ENCODE data around the gene PLCG1. TPM values are rescaled to one million over a fixed set of nuclear protein-coding genes. Genes with fewer than 3 reads are reported as not detected.

Gene PLCG1
- total RNA-seq, 1 experiment from 2014 or later = 196 TPM

DNA sequence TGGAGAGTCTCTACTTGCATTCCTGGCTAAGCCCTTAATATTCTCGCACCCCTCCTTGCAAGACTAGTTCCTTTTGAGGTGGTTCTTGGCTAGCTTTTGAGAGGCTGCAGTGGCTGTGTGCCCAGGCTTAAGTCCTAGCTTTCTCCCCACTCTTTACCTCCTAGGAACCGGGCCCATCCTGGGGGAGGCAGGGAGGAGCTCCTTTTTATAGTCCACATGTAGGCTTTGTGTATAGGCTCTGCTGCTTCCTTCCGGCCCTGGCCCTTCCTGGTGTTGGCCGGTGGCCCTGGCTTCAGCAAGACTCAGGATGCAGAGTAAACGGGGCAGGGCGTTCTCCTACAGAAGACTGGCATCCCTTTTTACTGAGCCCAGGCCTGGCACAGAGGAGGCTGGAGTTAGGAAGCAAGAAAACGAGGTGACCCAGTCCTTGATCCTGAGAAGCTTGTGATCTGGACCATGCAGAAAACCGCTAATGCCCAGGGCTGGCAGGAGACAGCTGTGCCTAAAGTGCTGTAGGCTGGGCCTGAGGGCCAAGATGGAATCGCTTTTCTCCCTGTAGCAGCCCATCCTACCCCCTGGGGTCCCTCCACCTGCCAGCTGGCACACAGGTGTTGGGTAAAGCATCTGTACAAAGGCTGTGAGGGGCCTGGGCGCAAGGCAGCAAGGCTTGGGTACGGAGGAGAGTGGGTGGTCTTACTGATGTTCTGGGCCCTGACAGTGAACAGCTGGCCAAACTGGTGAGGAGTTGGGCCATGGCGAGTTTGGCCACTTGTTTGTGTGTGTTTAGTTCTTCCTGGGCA, 8.7 kb downstream of the PLCG1 start:
- Histone ChIP-seq H3K9me3 (replicated peaks) (no peaks in the 10 kb centered on the region), H3K4me1 (peaks cover 15% of the 10 kb centered on the region), H3K27me3 (no peaks in the 10 kb centered on the region), H3K4me3 (no peak overlapping the region), H3K36me3 (peaks cover 28% of the 10 kb centered on the region), H3K27ac (no peak overlapping the region)
- DNase-seq = no peak

- peaks cover 31% of the 10 kb centered on the region for H3K36me3 ChIP-seq
- no peaks in the 10 kb centered on the region for H3K9me3 ChIP-seq (replicated peaks)
- no peaks in the 10 kb centered on the region for H3K27me3 ChIP-seq
- DNase-seq = no peak
- H3K4me1 ChIP-seq = no peaks in the 10 kb centered on the region; the same call in 1 of the 2 replicates
- no peak overlapping the region for H3K4me3 ChIP-seq
- no peak overlapping the region for H3K27ac ChIP-seq
Observed at GRCh38 chr20:41147767-41148191, 10.4 kb downstream of the PLCG1 start.

DNA sequence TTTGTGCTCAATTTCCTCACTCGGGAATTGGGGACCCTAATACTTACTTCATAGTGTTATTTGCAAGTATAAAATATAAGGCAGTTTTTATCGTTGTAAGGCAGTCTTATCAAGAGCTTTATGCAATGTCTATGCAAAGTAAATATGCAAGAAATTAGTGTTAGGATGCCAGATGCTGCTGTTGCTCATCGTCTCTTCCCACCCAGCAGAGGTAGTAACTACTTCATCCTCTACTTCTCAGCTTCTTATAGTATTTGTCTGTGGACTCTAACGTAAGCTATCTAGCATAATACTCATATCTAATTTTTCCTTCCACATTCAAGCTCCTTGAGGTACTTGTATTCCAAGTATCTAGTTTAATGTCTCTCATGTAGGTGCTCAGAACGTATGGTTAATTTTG, 11.6 kb downstream of the PLCG1 start:
- Histone ChIP-seq H3K27ac (no peak overlapping the region), H3K36me3 (peaks cover 30% of the 10 kb centered on the region), H3K4me3 (no peak overlapping the region), H3K9me3 (replicated peaks) (no peaks in the 10 kb centered on the region), H3K27me3 (no peaks in the 10 kb centered on the region), H3K4me1 (no peaks in the 10 kb centered on the region)
- DNase-seq = no peak

GRCh38 chr20:41150664-41151063, 13.3 kb downstream of the PLCG1 start:
- H3K27me3 ChIP-seq = no peaks in the 10 kb centered on the region
- H3K27ac ChIP-seq = no peak overlapping the region
- H3K4me1 ChIP-seq = no peaks in the 10 kb centered on the region
- no peak for DNase-seq
- no peak overlapping the region for H3K4me3 ChIP-seq
- no peaks in the 10 kb centered on the region for H3K9me3 ChIP-seq (replicated peaks)
- peaks cover 18% of the 10 kb centered on the region for H3K36me3 ChIP-seq

GRCh38 chr20:41151134-41151869, 14.0 kb downstream of the PLCG1 start:
- Histone ChIP-seq H3K9me3 (replicated peaks) (no peaks in the 10 kb centered on the region), H3K4me3 (no peak overlapping the region), H3K36me3 (peaks cover 18% of the 10 kb centered on the region), H3K4me1 (no peaks in the 10 kb centered on the region), H3K27me3 (no peaks in the 10 kb centered on the region), H3K27ac (no peak overlapping the region)
- no peak for DNase-seq

DNA sequence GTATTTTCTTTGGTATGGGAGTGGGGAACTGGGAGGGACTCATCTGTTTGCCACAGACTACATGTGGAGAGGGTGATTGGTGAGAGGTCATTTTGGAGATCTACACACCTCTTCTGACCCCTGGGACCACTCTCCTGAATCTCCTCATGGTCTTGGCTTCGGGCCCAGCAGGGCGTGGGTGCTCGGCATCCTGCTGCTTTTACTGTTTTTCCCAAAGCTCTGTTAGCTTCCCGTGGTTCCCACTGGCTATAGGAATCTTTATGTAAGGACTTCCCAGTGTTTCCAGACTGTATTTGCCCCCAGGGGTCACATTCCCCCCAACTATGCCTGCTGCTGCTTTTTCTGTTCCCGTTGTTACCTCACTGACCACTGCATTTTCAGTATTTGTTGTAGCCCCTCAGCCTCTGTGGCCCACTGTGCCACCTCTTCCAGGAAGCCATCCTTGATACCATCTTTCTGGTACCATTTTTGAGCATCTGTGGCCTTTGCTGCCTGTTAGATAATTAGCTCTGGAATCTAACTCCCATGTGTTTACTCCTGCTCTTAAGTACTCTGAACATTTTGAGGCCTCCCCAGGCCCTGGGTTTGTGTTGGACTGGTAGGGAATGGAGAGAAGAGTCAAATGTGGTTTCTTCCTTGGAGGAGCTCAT, 14.9 kb downstream of the PLCG1 start:
- peaks cover 16% of the 10 kb centered on the region for H3K36me3 ChIP-seq
- no peaks in the 10 kb centered on the region for H3K9me3 ChIP-seq (replicated peaks)
- no peak overlapping the region for H3K4me3 ChIP-seq
- no peaks in the 10 kb centered on the region for H3K27me3 ChIP-seq
- H3K27ac ChIP-seq = no peak overlapping the region
- no peak for DNase-seq
- no peaks in the 10 kb centered on the region for H3K4me1 ChIP-seq

DNA sequence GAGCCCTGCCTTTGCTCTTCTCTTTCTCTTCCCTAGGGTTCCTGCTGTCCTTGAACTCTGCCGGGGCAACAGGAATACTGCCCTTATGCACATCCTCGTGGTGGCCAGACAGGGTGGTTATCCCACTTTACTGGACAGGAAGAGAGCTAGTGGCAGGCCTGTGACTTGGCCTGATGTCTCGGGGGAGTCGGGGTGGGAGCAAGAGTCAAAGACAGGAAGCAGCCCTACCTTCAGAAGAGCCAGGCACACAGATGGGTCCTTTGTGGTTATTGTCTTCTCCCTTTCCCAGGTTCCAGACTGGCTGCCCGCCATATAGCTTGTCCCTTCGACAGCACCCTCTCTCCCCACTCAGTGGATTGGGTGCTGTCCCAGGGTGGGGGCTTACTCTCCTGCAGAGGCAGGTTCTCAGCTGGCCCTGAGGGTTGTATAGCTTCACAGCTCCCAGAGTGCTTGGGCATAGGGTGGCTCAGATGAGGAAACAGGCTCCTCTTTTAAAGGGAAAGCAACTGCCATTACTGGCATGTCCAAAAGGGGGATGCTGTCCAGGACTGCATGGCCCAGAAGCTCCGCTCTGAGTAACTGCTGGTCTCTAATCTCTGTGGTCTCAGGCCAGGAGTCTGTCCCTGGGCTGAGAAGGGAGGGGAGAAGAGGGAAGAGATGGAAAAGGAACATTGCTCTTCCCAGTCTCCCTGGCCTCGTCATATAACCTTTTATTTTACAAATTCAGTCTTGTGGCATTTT, 17.3 kb downstream of the PLCG1 start:
- no peak overlapping the region for H3K27ac ChIP-seq
- H3K4me3 ChIP-seq = no peak overlapping the region
- no peaks in the 10 kb centered on the region for H3K4me1 ChIP-seq
- peaks cover 9% of the 10 kb centered on the region for H3K36me3 ChIP-seq
- no peaks in the 10 kb centered on the region for H3K27me3 ChIP-seq
- no peak for DNase-seq
- H3K9me3 ChIP-seq (replicated peaks) = no peaks in the 10 kb centered on the region

DNA sequence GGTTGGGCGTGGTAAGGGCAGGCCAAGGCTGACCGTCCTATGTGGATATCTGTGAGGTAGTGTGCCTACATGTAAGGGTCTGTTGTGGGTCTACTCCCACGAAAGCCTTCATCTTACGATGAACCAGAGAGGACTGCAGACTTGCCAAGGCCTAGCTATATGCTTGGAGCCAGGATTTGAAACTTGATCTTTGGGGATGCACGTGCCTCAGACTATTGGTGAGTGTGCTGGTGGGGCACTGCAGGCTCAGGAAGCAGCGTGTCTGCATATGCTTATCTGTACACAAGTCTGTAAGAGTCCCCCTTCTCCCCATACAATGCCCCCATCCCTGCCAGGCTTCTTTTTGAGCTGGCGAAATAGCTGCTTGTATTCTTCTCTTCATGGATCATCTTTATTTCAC, 17.9 kb downstream of the PLCG1 start:
- no peak overlapping the region for H3K4me3 ChIP-seq
- H3K4me1 ChIP-seq = no peaks in the 10 kb centered on the region
- peaks cover 15% of the 10 kb centered on the region for H3K36me3 ChIP-seq
- no peak for DNase-seq
- H3K27me3 ChIP-seq = no peaks in the 10 kb centered on the region
- H3K9me3 ChIP-seq (replicated peaks) = no peaks in the 10 kb centered on the region
- H3K27ac ChIP-seq = no peak overlapping the region

DNA sequence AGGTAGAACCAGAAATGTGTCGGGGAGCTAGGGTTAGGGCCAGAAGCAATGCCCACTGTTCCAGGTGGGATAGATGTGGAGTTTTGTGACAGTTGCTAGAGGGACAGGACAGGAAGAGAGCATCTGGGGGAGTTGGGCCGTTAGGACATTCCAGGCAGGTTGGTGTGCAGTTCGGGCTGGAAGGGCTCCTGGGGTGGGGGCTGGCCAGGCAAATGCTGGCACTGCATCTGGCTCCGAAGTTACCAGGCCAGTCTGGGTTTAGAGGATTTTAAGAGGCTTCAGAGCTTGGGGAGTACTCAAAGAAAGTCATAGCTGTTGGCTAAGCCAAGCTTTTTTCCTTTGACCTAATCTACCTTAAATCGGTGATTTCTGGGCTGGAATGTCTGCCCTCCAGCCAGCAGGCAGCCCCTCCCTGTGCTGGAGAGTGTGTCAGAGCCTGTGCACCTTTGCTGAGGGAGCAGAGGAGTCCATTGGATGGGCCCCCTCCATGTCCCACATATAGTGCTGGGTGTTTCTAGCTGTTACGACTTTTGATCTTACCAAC, 20.8 kb downstream of the PLCG1 start:
- H3K4me1 ChIP-seq = no peaks in the 10 kb centered on the region

DNA sequence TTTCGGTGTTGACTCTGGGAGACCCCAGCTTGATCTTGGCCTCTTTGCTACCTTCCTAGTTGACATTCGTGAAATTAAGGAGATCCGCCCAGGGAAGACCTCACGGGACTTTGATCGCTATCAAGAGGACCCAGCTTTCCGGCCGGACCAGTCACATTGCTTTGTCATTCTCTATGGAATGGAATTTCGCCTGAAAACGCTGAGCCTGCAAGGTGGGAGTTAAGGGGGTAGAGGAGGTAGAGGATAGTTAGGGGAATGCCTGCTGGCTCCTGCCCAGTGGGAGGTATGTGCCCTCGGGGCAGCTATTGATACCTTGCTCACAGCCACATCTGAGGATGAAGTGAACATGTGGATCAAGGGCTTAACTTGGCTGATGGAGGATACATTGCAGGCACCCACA, 22.2 kb downstream of the PLCG1 start:
- H3K9me3 ChIP-seq (replicated peaks) = no peaks in the 10 kb centered on the region
- no peak overlapping the region for H3K4me3 ChIP-seq
- peaks cover 47% of the 10 kb centered on the region for H3K36me3 ChIP-seq
- no peaks in the 10 kb centered on the region for H3K4me1 ChIP-seq
- H3K27ac ChIP-seq = no peak overlapping the region
- no peak for DNase-seq
- H3K27me3 ChIP-seq = no peaks in the 10 kb centered on the region

More for the DNA sequence above, 20.8 kb downstream of the PLCG1 start:
- Histone ChIP-seq H3K27me3 (no peaks in the 10 kb centered on the region), H3K36me3 (peaks cover 33% of the 10 kb centered on the region), H3K27ac (no peak overlapping the region), H3K9me3 (replicated peaks) (no peaks in the 10 kb centered on the region), H3K4me3 (no peak overlapping the region)
- DNase-seq = no peak

GRCh38 chr20:41160686-41161085, 23.3 kb downstream of the PLCG1 start:
- no peak for DNase-seq
- Histone ChIP-seq H3K9me3 (replicated peaks) (no peaks in the 10 kb centered on the region), H3K4me3 (no peak overlapping the region), H3K27ac (no peak overlapping the region), H3K27me3 (no peaks in the 10 kb centered on the region), H3K4me1 (no peaks in the 10 kb centered on the region), H3K36me3 (peaks cover 58% of the 10 kb centered on the region)

- no peak overlapping the region for H3K4me3 ChIP-seq
- peaks cover 70% of the 10 kb centered on the region for H3K36me3 ChIP-seq
- no peaks in the 10 kb centered on the region for H3K4me1 ChIP-seq
- no peak for DNase-seq
- no peaks in the 10 kb centered on the region for H3K9me3 ChIP-seq (replicated peaks)
- no peaks in the 10 kb centered on the region for H3K27me3 ChIP-seq
- H3K27ac ChIP-seq = no peak overlapping the region
Observed at GRCh38 chr20:41161886-41162285, 24.5 kb downstream of the PLCG1 start.

GRCh38 chr20:41162396-41162795, 25.1 kb downstream of the PLCG1 start:
- H3K36me3 ChIP-seq = peaks cover 75% of the 10 kb centered on the region
- no peaks in the 10 kb centered on the region for H3K4me1 ChIP-seq
- H3K27me3 ChIP-seq = no peaks in the 10 kb centered on the region
- no peak for DNase-seq
- H3K4me3 ChIP-seq = no peak overlapping the region
- no peaks in the 10 kb centered on the region for H3K9me3 ChIP-seq (replicated peaks)
- H3K27ac ChIP-seq = no peak overlapping the region

DNA sequence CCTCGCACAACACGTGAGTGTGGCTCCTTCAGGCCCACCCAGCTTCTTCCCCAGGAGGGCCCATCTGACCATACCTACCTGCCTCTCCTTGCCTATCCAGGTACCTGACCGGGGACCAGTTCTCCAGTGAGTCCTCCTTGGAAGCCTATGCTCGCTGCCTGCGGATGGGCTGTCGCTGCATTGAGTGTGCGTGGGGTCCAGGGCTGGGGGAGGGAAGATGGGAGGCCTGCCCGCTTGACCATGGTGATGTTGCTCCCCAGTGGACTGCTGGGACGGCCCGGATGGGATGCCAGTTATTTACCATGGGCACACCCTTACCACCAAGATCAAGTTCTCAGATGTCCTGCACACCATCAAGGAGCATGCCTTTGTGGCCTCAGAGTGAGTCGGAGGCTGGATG, 26.5 kb downstream of the PLCG1 start:
- peaks cover 90% of the 10 kb centered on the region for H3K36me3 ChIP-seq
- H3K27ac ChIP-seq = no peak overlapping the region

More for the DNA sequence above, 26.5 kb downstream of the PLCG1 start:
- Histone ChIP-seq H3K27me3 (no peaks in the 10 kb centered on the region), H3K9me3 (replicated peaks) (no peaks in the 10 kb centered on the region), H3K4me1 (no peaks in the 10 kb centered on the region), H3K4me3 (no peak overlapping the region)
- no peak for DNase-seq
